Activated CD8-positive, alpha-beta memory T cell treated with anti-CD3 and anti-CD28 coated beads, Interleukin-2, amount 50 U/mL, for 1 hour (primary cell): ENCODE measurements around the gene PPARGC1A.

ENCODE experiments used
- DNase-seq: peaks from one replicate; pipeline ENCODE4 v3.0.0-alpha.2; 2020; ENCODE audit errors: extremely low read depth

PPARGC1A gene, protein sequence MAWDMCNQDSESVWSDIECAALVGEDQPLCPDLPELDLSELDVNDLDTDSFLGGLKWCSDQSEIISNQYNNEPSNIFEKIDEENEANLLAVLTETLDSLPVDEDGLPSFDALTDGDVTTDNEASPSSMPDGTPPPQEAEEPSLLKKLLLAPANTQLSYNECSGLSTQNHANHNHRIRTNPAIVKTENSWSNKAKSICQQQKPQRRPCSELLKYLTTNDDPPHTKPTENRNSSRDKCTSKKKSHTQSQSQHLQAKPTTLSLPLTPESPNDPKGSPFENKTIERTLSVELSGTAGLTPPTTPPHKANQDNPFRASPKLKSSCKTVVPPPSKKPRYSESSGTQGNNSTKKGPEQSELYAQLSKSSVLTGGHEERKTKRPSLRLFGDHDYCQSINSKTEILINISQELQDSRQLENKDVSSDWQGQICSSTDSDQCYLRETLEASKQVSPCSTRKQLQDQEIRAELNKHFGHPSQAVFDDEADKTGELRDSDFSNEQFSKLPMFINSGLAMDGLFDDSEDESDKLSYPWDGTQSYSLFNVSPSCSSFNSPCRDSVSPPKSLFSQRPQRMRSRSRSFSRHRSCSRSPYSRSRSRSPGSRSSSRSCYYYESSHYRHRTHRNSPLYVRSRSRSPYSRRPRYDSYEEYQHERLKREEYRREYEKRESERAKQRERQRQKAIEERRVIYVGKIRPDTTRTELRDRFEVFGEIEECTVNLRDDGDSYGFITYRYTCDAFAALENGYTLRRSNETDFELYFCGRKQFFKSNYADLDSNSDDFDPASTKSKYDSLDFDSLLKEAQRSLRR

GRCh38 chr4:23889814-23890341 lies at the start of gene PPARGC1A:
Gene PPARGC1A (minus strand): TSS chr4:23890047. CDS start chr4:23889957, 90 bp downstream.
- no peak for DNase-seq

- DNase-seq = no peak
Measured at GRCh38 chr4:23938796-23939195, 48.9 kb upstream of the PPARGC1A start.

GRCh38 chr4:23937173-23937572 lies 47.3 kb upstream of the PPARGC1A start:
- no peak for DNase-seq

GRCh38 chr4:23934915-23935314 lies 45.1 kb upstream of the PPARGC1A start:
- no peak for DNase-seq

DNA sequence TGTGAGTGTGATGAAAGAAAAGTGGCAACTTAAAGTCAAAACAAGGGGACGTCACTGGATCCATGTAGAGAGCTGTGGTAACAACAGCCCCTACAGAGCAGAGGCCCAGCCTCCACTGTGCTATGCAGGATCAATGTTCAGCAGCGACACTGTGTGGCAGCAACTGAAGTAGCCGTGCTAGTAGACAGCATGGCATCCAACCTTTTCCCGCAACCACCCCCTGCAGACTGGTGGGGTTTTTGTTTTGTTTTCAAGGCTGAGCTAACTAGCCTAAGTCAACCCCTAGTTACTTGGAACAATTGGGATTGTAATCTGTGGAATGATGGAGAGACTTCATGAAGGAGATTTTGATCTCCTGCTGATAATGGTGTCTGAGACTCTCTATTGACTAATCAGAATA lies 44.4 kb upstream of the PPARGC1A start:
- no peak for DNase-seq

GRCh38 chr4:23932901-23933308 lies 43.1 kb upstream of the PPARGC1A start:
- DNase-seq = no peak

- no peak for DNase-seq
Measured at GRCh38 chr4:23932186-23932585, 42.3 kb upstream of the PPARGC1A start.

DNA sequence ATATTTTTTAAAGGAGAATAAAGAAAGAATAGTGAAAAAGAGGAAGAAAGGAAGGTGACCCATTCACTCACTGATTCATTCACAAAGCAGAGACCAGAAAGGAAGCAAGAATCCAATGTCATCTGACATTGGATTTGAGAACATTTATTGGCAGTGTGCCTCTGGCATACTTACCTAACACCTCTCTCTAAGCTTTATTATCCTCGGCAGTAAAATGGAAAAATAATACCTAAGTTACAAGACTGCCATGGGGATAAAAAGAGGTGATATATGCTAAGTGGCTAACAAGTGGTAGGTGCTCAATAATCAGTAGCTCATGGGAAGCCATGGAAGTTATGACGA lies 41.6 kb upstream of the PPARGC1A start:
- no peak for DNase-seq

- DNase-seq = no peak
Measured at GRCh38 chr4:23930750-23931488, 41.1 kb upstream of the PPARGC1A start.

DNA sequence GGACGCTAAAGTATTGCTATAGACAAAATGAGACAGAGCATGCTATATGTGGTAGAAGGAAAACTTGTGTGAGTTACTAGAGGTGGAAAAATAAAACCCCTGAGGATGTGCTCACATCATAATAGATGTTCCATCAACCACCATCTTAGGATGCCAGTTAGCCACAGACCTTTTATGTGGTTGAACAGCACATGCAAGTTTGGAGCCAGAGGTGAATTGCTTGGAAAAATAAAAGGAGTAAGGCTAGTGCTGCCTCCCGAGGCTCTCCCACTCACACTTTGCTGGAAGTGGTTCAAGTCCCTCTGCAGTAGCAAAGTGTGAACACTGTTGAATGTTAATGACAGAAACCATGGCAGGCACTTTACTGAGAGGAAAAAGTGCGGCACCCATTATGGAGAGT lies 39.4 kb upstream of the PPARGC1A start:
- DNase-seq = no peak

GRCh38 chr4:23924556-23924955 lies 34.7 kb upstream of the PPARGC1A start:
- no peak for DNase-seq

GRCh38 chr4:23923840-23924239 lies 34.0 kb upstream of the PPARGC1A start:
- no peak for DNase-seq

DNA sequence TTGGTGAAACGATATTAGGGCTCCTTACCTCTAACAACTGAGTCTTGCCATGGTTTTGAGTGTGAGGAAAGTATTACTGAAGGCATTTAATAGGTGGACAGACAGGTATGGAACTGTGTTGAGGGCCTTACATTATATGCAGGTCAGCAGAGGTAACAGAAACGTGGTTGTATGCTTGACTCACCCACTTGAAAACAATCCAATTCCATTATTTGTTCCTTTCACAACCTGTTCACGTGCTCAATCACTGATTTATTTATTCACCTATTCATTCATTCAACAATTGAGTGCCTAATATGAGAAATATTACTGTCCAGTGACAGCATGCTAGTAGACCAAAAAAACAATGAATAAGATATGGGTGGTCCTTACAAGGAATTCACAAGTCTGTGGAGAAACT lies 33.3 kb upstream of the PPARGC1A start:
- DNase-seq = no peak

- DNase-seq = no peak
Measured at GRCh38 chr4:23922541-23923111, 32.8 kb upstream of the PPARGC1A start.

DNA sequence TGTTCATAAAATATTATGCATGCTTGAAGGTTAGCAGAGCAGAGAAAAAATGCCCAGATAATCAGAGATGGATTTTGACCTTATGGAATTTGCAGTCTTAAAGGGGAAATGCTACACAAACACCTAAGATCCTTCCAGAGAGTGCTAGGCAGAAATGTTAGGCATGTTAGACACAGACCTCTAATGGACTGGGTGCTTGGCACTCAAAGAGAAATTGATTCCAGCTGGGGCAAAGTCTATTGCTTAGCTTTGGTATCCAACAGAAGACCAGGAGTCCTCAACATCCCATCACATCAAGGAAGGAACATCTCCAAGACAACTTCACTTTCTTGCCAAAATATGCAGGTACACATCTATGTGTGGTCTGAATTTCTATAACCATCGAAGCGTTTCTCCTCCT lies 32.2 kb upstream of the PPARGC1A start:
- DNase-seq = no peak

DNA sequence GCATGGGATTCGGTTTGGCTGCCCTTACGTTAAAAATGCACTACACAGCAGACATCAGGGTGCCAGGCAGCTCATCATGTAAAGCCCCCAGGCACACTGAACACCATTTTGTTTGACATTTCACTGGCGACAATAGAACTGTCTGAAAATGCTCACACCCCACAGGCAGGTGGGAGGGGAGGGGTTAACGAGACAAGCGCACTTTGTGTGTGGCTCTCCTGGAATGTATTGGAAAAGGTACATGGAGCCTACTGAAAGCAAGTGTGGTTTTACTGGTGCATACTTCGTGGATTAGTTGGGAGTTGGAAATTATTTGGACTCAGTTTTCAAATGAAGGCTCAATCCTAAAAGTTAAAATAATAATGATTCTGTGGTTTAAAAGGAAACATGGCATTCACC lies 31.6 kb upstream of the PPARGC1A start:
- no peak for DNase-seq

DNA sequence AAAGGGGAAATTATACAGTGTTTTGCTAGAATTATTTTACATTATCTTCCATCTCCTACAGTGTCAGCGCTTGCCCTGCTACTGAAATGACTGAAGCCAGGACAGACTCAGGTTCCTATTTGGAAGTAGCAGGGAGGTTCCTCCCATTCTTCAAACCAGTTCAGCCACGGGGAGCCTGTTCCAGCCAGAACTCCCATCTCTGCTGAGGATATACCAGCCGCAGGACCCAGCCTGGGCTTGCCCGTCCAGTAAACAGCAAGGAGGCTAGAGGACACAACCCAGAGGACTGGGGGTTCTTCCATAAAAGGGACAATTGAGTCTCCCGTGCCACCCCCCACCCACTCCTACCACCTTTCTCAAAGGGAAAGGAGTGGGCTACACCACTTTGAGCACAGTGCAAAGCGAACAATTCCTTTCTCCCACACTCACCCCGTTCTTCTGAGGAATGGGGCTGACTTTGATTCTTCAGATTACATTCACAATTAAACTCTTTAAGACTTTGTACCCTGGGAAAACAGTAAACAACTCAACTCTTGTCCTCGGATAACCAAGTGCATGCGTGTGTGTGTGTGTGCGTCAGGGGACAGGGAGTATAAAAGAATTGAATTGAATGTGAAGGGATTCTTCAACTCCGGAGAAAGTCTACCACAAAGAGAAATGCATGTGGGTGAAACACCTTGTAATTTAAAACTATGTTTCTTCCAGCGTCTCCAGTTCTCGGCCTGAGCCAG lies 31.0 kb upstream of the PPARGC1A start:
- no peak for DNase-seq

- no peak for DNase-seq
Measured at GRCh38 chr4:23920296-23920695, 30.4 kb upstream of the PPARGC1A start.

DNA sequence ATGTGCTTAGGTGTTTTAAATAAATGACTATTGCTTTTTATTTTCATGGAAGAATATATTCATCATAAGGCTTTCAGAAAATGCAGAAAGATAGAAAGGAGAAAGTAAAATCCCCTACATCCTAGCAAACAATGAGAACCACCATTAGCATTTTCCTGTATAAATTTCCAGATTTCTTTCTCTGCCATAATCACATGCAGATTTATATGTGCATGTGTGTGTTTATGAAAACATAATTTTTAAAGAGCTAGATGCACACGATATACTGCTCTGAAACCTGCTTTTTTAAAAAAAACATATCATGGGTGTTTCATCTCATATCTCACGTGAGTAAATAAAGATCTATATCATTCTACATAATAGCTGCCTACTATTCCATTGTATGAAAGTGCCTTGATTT lies 26.4 kb upstream of the PPARGC1A start:
- no peak for DNase-seq

DNA sequence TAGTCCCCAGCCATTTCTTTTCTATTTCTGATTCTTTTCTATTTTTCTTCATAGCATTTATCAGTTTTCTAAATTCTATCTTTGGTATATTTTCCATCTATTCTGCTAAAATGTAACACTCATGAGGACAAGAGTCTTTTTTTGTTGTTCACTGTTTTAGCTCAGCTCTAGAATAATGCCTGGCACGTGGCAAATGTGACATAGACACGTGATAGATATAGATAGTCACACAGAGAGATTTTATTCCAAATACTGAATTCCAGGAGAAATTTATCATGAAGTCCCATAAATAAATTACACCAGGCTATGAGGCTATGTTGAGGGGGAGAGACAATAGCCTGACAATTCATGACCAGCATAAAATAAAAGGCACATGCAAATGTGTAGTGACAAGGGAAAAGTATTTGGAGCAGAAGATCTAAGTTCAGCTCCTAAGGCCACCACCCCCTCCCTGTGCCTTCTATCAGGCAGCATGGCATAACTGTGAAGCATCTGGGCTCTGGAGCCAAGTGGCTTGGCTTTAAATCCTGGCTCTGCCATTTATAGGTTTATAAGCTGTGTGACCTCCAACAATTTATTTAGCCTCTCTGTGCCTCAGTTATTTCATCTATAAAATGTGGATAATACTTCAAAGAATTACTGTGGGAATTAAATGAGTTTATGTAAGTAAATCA lies 25.7 kb upstream of the PPARGC1A start:
- no peak for DNase-seq
